ENCODE data around the gene ADAMTSL5. TPM values are rescaled to one million over a fixed set of nuclear protein-coding genes. Genes with fewer than 3 reads are reported as not detected.

ADAMTSL5 gene
- total RNA-seq, 1 experiment from 2014 or later: 9.6 TPM

DNA sequence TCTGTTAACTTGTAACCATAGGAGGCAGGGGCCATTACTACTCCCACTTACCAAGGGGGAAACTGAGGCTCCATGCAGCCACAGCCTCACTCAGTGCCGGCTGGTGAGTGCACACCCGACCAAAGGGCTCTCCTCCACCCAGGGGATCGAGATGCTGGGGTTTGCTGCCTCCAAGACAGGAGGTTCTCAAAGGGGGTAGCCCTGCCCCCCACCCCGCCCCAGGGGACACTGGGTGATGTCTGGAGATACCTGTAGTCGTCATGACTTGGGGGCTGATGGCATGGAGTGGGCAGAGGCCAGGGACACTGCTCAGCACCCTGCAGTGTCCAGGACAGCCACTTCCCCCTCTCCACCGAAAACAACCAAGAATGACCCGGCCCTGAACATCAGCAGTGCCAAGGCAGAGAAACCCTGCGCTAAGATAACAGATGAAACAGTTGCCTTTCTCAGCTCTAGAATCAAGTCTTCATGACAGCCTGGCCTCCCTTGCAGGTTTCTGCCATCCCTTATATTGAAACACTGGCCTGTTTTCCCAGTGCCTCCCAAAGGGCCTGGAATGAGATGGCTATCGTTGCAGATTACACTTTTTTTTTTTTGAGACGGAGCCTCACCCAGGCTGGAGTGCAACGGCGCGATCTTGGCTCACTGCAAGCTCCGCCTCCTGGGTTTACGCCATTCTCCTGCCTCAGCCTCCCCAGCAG, 18.6 kb downstream of the ADAMTSL5 start:
- no TSS peak for BruUV-seq (replicated peaks)
- peaks cover 11% of the 10 kb centered on the region for H3K27me3 Mint-ChIP-seq (ENCODE audit: unreplicated experiment)

GRCh38 chr19:1492474-1493006, 20.3 kb downstream of the ADAMTSL5 start:
- peak; percentile 36 for DNase-seq
- CTCF ChIA-PET: interaction anchor here (0.6 kb wide), 1 partner anchor 42 kb away, joined by 3 read pairs; no protein-coding TSS in a partner anchor
- H3K27ac Mint-ChIP-seq (ENCODE audit: unreplicated experiment): no peak overlapping the region
- peak overlapping the region; percentile 76 for H3K4me3 Mint-ChIP-seq (ENCODE audit: low read depth, unreplicated experiment)
- H3K27me3 Mint-ChIP-seq (ENCODE audit: unreplicated experiment): peaks cover 11% of the 10 kb centered on the region
- intact Hi-C loops (cut with micrococcal nuclease; ENCODE audit: unreplicated experiment): no loop called here
- H3K9me3 Mint-ChIP-seq (ENCODE audit: low read depth, unreplicated experiment): no peaks in the 10 kb centered on the region
- peaks cover 21% of the 10 kb centered on the region for H3K4me1 Mint-ChIP-seq (ENCODE audit: low read depth, unreplicated experiment)
- H3K36me3 Mint-ChIP-seq (ENCODE audit: insufficient read depth, unreplicated experiment): peaks cover 21% of the 10 kb centered on the region
- TF ChIP-seq CTCF (IDR thresholded peaks at IDR 0.05; ENCODE audit: unreplicated experiment): no peak
- BruUV-seq (replicated peaks): no TSS peak

More for the DNA sequence above, 18.6 kb downstream of the ADAMTSL5 start:
- DNase-seq: no peak
- no peak overlapping the region for H3K27ac Mint-ChIP-seq (ENCODE audit: unreplicated experiment)
- H3K4me1 Mint-ChIP-seq (ENCODE audit: low read depth, unreplicated experiment): peaks cover 21% of the 10 kb centered on the region
- TF ChIP-seq CTCF (IDR thresholded peaks at IDR 0.05; ENCODE audit: unreplicated experiment): no peak
- H3K36me3 Mint-ChIP-seq (ENCODE audit: insufficient read depth, unreplicated experiment): peaks cover 18% of the 10 kb centered on the region
- H3K9me3 Mint-ChIP-seq (ENCODE audit: low read depth, unreplicated experiment): no peaks in the 10 kb centered on the region
- intact Hi-C loops (cut with micrococcal nuclease; ENCODE audit: unreplicated experiment): no loop called here
- CTCF ChIA-PET: no interaction called here
- H3K4me3 Mint-ChIP-seq (ENCODE audit: low read depth, unreplicated experiment): no peak overlapping the region

GRCh38 chr19:1491849-1492170, 21.0 kb downstream of the ADAMTSL5 start:
- H3K4me3 Mint-ChIP-seq (ENCODE audit: low read depth, unreplicated experiment): peak overlapping the region; percentile 76
- peaks cover 21% of the 10 kb centered on the region for H3K4me1 Mint-ChIP-seq (ENCODE audit: low read depth, unreplicated experiment)
- H3K9me3 Mint-ChIP-seq (ENCODE audit: low read depth, unreplicated experiment): no peaks in the 10 kb centered on the region
- intact Hi-C loops (cut with micrococcal nuclease; ENCODE audit: unreplicated experiment): no loop called here
- DNase-seq: no peak
- no peak overlapping the region for H3K27ac Mint-ChIP-seq (ENCODE audit: unreplicated experiment)
- no peak for TF ChIP-seq CTCF (IDR thresholded peaks at IDR 0.05; ENCODE audit: unreplicated experiment)
- CTCF ChIA-PET: no interaction called here
- BruUV-seq (replicated peaks): TSS peak; percentile 64
- peaks cover 9% of the 10 kb centered on the region for H3K27me3 Mint-ChIP-seq (ENCODE audit: unreplicated experiment)
- H3K36me3 Mint-ChIP-seq (ENCODE audit: insufficient read depth, unreplicated experiment): peaks cover 21% of the 10 kb centered on the region

- TF ChIP-seq CTCF (IDR thresholded peaks at IDR 0.05; ENCODE audit: unreplicated experiment): no peak
- H3K4me1 Mint-ChIP-seq (ENCODE audit: low read depth, unreplicated experiment): peaks cover 15% of the 10 kb centered on the region
- H3K27ac Mint-ChIP-seq (ENCODE audit: unreplicated experiment): peak within 1 kb of the TSS; percentile 62
- intact Hi-C loops (cut with micrococcal nuclease; ENCODE audit: unreplicated experiment): no loop called here
- H3K4me3 Mint-ChIP-seq (ENCODE audit: low read depth, unreplicated experiment): peak within 1 kb of the TSS; percentile 76
- peaks cover 3% of the 10 kb centered on the region for H3K27me3 Mint-ChIP-seq (ENCODE audit: unreplicated experiment)
- CTCF ChIA-PET: interaction anchor here (0.6 to 0.9 kb wide), 3 partner anchors 15 to 175 kb away, joined by 4 to 5 read pairs (median 4); no protein-coding TSS in a partner anchor
- peaks cover 21% of the 10 kb centered on the region for H3K36me3 Mint-ChIP-seq (ENCODE audit: insufficient read depth, unreplicated experiment)
- no peaks in the 10 kb centered on the region for H3K9me3 Mint-ChIP-seq (ENCODE audit: low read depth, unreplicated experiment)
- DNase-seq: no peak
- no TSS peak for BruUV-seq (replicated peaks)
Observed at GRCh38 chr19:1491114-1491848, 21.5 kb downstream of the ADAMTSL5 start, which contains the start of gene REEP6. Gene REEP6 (plus strand): TSS chr19:1491181. CDS start chr19:1491270, 89 bp downstream.
